GM23338 (cell line): ENCODE results near the gene PILRB. TPM values are rescaled to one million over a fixed set of nuclear protein-coding genes. Genes with fewer than 3 reads are reported as not detected.
A peak's percentile ranks its signal among the peaks of the same experiment; 100 is the strongest.
"Not testable (repeated sequence)": the region's sequence is repeated elsewhere in the genome, so short reads cannot be mapped to it uniquely, and the experiment has no call there.

Source experiments
- ATAC-seq: fragments of 200-7000 bp; cut with Tn5 transposase; 3 replicates; pipeline ENCODE4 v1.9.1; 2020
- DNase-seq: peaks from one replicate; pipeline ENCODE4 v3.0.0-alpha.2; 2015; ENCODE audit warnings: low spot score
- H2AFZ ChIP-seq: fragments of 200-600 bp; sonication (generic); 2 replicates; pipeline ENCODE4 v1.8.0; 2016; ENCODE audit warnings: antibody characterized with exemption, mild to moderate bottlenecking, moderate library complexity
- H3F3A ChIP-seq: fragments of 200-600 bp; sonication (generic); replicated peaks from 2 replicates; pipeline ENCODE4 v1.8.0; 2017; ENCODE audit warnings: antibody characterized with exemption, mixed run types, low read depth
- H3K27ac ChIP-seq: fragments of 200-600 bp; sonication (generic); 2 replicates; pipeline ENCODE4 v1.6.1; 2016; ENCODE audit warnings: low read depth
- H3K27me3 ChIP-seq: fragments of 200-600 bp; sonication (generic); 2 replicates; pipeline ENCODE4 v1.8.0; 2016; ENCODE audit warnings: mild to moderate bottlenecking, mixed run types, moderate library complexity; ENCODE audit not compliant: insufficient read depth
- H3K36me3 ChIP-seq: fragments of 200-600 bp; sonication (generic); 2 replicates; pipeline ENCODE4 v1.8.0; 2016; ENCODE audit warnings: mild to moderate bottlenecking; ENCODE audit not compliant: insufficient read depth
- H3K4me1 ChIP-seq: fragments of 200-600 bp; sonication (generic); 2 replicates; pipeline ENCODE4 v1.8.0; 2016; ENCODE audit warnings: mild to moderate bottlenecking, moderate library complexity; ENCODE audit not compliant: insufficient read depth
- H3K4me2 ChIP-seq: fragments of 200-600 bp; sonication (generic); 2 replicates; pipeline ENCODE4 v1.7.1; 2017; ENCODE audit warnings: mixed run types
- H3K4me3 ChIP-seq: fragments of 200-600 bp; sonication (generic); 2 replicates; pipeline ENCODE4 v1.6.1; 2016; ENCODE audit warnings: mixed run types
- H3K79me2 ChIP-seq: fragments of 200-600 bp; sonication (generic); replicated peaks from 2 replicates; pipeline ENCODE4 v1.8.0; 2017; ENCODE audit warnings: mild to moderate bottlenecking; ENCODE audit not compliant: insufficient read depth
- H3K9me2 ChIP-seq: fragments of 200-600 bp; sonication (generic); 2 replicates; pipeline ENCODE4 v1.8.0; 2017; ENCODE audit not compliant: insufficient read depth
- H4K20me1 ChIP-seq: fragments of 200-600 bp; sonication (generic); replicated peaks from 2 replicates; pipeline ENCODE4 v1.8.0; 2017; ENCODE audit warnings: mild to moderate bottlenecking; ENCODE audit not compliant: insufficient read depth
- H3K27ac Mint-ChIP-seq: 2 replicates; pipeline ENCODE4 v1.8.0; 2020; ENCODE audit warnings: inconsistent platforms, mild to moderate bottlenecking, moderate library complexity, mixed read lengths
- H3K27me3 Mint-ChIP-seq: 3 replicates; pipeline ENCODE4 v1.8.0; 2022; ENCODE audit warnings: low read depth, mild to moderate bottlenecking, moderate library complexity, mixed read lengths, inconsistent platforms; ENCODE audit not compliant: insufficient read depth, poor library complexity
- H3K36me3 Mint-ChIP-seq: 3 replicates; pipeline ENCODE4 v1.8.0; 2021; ENCODE audit warnings: low read depth, mild to moderate bottlenecking, inconsistent platforms, moderate library complexity, mixed read lengths
- H3K4me1 Mint-ChIP-seq: 3 replicates; pipeline ENCODE4 v1.8.0; 2020; ENCODE audit warnings: mild to moderate bottlenecking, inconsistent platforms, mixed read lengths
- H3K4me3 Mint-ChIP-seq: 3 replicates; pipeline ENCODE4 v1.8.0; 2021; ENCODE audit warnings: moderate library complexity, mild to moderate bottlenecking, inconsistent platforms, mixed read lengths
- H3K9me3 Mint-ChIP-seq: 3 replicates; pipeline ENCODE4 v1.8.0; 2020; ENCODE audit warnings: moderate library complexity, mild to moderate bottlenecking, inconsistent platforms, mixed read lengths
- EZH2phosphoT487 ChIP-seq: fragments of 200-600 bp; sonication (generic); IDR thresholded peaks from one replicate; pipeline ENCODE4 v1.8.1; 2018; ENCODE audit warnings: antibody characterized with exemption; ENCODE audit not compliant: unreplicated experiment
- POLR2AphosphoS5 ChIP-seq: IDR thresholded peaks from 2 replicates; pipeline ENCODE4 v1.6.1; 2016; ENCODE audit warnings: antibody characterized with exemption, low read depth
- ZNF114 ChIP-seq: fragments of 250-450 bp; sonication (Bioruptor Pico); IDR thresholded peaks from 2 replicates; pipeline ENCODE4 v1.5.0; 2020; ENCODE audit warnings: mild to moderate bottlenecking, moderate library complexity
- polyA plus RNA-seq: library from polyadenylated mRNA; unstranded; fragments of >200 nt; fragmentation: Nextera tagmentation; extraction: Ambion mirVana; gene quantifications from 2 replicates; pipeline ENCODE4 v1.2.1, GENCODE V29; 2016
- total RNA-seq: library from RNA; depleted of rRNA; stranded (reverse); fragments of >200 nt; shearing (Covaris generic); gene quantifications from 2 replicates; pipeline ENCODE4 v1.2.3, GENCODE V29; 2014
- TF ChIP-seq, protein P1 (sequence below), 2 experiments: fragments of 200-600 bp in 1 of 2; sonication (generic) in 1 of 2; conservative IDR thresholded peaks; 2 replicates each; pipeline versions ENCODE4 v1.5.1 to v1.6.1; 2016 to 2017; ENCODE audit warnings: antibody characterized with exemption in 2 of 2, low read depth in 2 of 2, mild to moderate bottlenecking in 2 of 2, moderate library complexity in 1 of 2

The PILRB gene
- total and polyA plus RNA-seq, 2 experiments from 2014 or later, result 25.3 to 43.0 TPM

DNA sequence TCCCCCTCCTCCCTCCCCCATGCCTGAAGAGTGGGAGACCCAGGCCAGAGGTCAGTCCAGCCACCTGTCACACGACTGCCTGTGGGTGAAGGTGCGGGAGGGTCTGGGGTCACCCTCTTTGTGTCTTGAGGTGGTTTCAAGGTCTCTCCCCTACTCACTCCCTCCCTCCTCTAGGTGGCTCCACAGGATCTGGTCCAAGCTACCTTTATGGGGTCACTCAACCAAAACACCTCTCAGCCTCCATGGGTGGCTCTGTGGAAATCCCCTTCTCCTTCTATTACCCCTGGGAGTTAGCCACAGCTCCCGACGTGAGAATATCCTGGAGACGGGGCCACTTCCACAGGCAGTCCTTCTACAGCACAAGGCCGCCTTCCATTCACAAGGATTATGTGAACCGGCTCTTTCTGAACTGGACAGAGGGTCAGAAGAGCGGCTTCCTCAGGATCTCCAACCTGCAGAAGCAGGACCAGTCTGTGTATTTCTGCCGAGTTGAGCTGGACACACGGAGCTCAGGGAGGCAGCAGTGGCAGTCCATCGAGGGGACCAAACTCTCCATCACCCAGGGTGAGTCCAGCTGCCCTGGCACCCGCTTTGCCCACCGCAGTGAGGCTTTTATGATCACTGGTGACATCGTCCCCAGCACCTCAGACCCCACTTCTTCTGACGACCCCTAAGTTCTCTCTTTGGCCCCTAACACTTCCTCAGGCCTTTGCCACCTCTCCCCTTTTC lies 16.1 kb downstream of the PILRB start:
- not testable (repeated sequence) for H4K20me1 ChIP-seq, H3K4me2 ChIP-seq, H3K27ac ChIP-seq, H3K4me3 Mint-ChIP-seq, DNase-seq, H3K27me3 Mint-ChIP-seq, H3K9me2 ChIP-seq, H3K9me3 Mint-ChIP-seq, H3K36me3 ChIP-seq, H3F3A ChIP-seq, H3K4me3 ChIP-seq, H2AFZ ChIP-seq, H3K27me3 ChIP-seq, H3K79me2 ChIP-seq, H3K36me3 Mint-ChIP-seq
- peaks cover 36% of the 10 kb centered on the region for H3K4me1 Mint-ChIP-seq
- peak; percentile 46 for ATAC-seq
- H3K27ac Mint-ChIP-seq, result 0 out of 2 replicates have a peak overlapping the region, but pooled peaks have one; percentile 47
- TF ChIP-seq, protein P1, sequence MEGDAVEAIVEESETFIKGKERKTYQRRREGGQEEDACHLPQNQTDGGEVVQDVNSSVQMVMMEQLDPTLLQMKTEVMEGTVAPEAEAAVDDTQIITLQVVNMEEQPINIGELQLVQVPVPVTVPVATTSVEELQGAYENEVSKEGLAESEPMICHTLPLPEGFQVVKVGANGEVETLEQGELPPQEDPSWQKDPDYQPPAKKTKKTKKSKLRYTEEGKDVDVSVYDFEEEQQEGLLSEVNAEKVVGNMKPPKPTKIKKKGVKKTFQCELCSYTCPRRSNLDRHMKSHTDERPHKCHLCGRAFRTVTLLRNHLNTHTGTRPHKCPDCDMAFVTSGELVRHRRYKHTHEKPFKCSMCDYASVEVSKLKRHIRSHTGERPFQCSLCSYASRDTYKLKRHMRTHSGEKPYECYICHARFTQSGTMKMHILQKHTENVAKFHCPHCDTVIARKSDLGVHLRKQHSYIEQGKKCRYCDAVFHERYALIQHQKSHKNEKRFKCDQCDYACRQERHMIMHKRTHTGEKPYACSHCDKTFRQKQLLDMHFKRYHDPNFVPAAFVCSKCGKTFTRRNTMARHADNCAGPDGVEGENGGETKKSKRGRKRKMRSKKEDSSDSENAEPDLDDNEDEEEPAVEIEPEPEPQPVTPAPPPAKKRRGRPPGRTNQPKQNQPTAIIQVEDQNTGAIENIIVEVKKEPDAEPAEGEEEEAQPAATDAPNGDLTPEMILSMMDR (conservative IDR thresholded peaks at IDR 0.05; ENCODE audit: low read depth in 2 of 2), result peak; percentile 20 to 55
- H3K4me1 ChIP-seq, result peaks cover 13% of the 10 kb centered on the region

GRCh38 chr7:100374601-100375000 lies 16.7 kb downstream of the PILRB start:
- no peak overlapping the region for H2AFZ ChIP-seq
- Mint-ChIP-seq H3K27ac (0 out of 2 replicates have a peak overlapping the region, but pooled peaks have one; percentile 47), H3K27me3 (peaks cover 7% of the 10 kb centered on the region), H3K36me3 (no peaks in the 10 kb centered on the region; the same call in 2 of the 3 replicates), H3K9me3 (no peaks in the 10 kb centered on the region), H3K4me3 (no peak overlapping the region), H3K4me1 (peaks cover 34% of the 10 kb centered on the region)
- no peaks in the 10 kb centered on the region for H3K36me3 ChIP-seq
- peaks cover 10% of the 10 kb centered on the region for H3K4me1 ChIP-seq
- no peak for DNase-seq
- no peaks in the 10 kb centered on the region for H3K27me3 ChIP-seq
- H3K79me2 ChIP-seq, result no peaks in the 10 kb centered on the region
- no peak overlapping the region for H3K4me2 ChIP-seq
- H3F3A ChIP-seq, result no peaks in the 10 kb centered on the region
- H3K9me2 ChIP-seq, result no peaks in the 10 kb centered on the region
- H3K4me3 ChIP-seq, result no peak overlapping the region
- TF ChIP-seq POLR2AphosphoS5, result no peak
- ATAC-seq, result no peak
- H4K20me1 ChIP-seq, result no peaks in the 10 kb centered on the region; the same call in 1 of the 2 replicates
- no peak overlapping the region for H3K27ac ChIP-seq

GRCh38 chr7:100376066-100376465 lies 18.1 kb downstream of the PILRB start:
- Mint-ChIP-seq H3K27me3 (peaks cover 10% of the 10 kb centered on the region), H3K9me3 (no peaks in the 10 kb centered on the region), H3K4me1 (peaks cover 24% of the 10 kb centered on the region; the same call in 2 of the 3 replicates), H3K4me3 (no peak overlapping the region), H3K27ac (no peak overlapping the region), H3K36me3 (no peaks in the 10 kb centered on the region; the same call in 2 of the 3 replicates)
- ATAC-seq, result no peak
- no peak overlapping the region for H3K27ac ChIP-seq
- peaks cover 4% of the 10 kb centered on the region; the same call in 1 of the 2 replicates for H3K27me3 ChIP-seq
- no peaks in the 10 kb centered on the region; the same call in 1 of the 2 replicates for H3K4me1 ChIP-seq
- no peaks in the 10 kb centered on the region for H3K79me2 ChIP-seq
- no peak overlapping the region for H3K4me2 ChIP-seq
- no peaks in the 10 kb centered on the region for H3K9me2 ChIP-seq
- no peaks in the 10 kb centered on the region for H4K20me1 ChIP-seq
- H3K4me3 ChIP-seq, result no peak overlapping the region
- H2AFZ ChIP-seq, result no peak overlapping the region
- no peaks in the 10 kb centered on the region for H3F3A ChIP-seq
- no peak for DNase-seq
- H3K36me3 ChIP-seq, result no peaks in the 10 kb centered on the region
- no peak for TF ChIP-seq ZNF114 (CRISPR knock-in tag)
- TF ChIP-seq, protein P1 (conservative IDR thresholded peaks at IDR 0.05; ENCODE audit: low read depth in 2 of 2), result no peak
- no peak for TF ChIP-seq EZH2phosphoT487
